ENCODE results near the gene RRP12.

Gene RRP12

DNA sequence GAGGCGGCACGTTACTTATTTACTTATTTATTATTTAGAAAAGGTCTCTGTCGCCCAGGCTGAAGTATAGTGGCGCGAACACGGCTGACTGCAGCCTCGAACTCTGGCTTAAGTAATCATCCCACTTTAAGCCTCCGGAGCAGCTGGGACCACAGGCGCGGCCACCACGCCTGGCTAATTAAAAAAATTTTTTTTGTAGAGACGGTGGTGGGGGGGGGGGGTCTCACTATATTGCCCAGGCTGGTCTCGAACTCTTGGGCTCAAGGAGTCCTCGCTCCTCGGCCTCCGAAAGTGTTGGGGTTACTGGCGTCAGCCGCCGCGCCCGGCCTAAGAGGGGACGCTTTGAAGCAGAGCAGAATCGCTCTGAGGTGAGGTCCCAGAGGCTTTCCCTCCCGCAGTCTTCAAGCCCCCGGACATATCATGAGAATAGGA is 65.9 kb downstream of the RRP12 start:
- DNase-seq (ENCODE audit: low spot score) = no peak

DNA sequence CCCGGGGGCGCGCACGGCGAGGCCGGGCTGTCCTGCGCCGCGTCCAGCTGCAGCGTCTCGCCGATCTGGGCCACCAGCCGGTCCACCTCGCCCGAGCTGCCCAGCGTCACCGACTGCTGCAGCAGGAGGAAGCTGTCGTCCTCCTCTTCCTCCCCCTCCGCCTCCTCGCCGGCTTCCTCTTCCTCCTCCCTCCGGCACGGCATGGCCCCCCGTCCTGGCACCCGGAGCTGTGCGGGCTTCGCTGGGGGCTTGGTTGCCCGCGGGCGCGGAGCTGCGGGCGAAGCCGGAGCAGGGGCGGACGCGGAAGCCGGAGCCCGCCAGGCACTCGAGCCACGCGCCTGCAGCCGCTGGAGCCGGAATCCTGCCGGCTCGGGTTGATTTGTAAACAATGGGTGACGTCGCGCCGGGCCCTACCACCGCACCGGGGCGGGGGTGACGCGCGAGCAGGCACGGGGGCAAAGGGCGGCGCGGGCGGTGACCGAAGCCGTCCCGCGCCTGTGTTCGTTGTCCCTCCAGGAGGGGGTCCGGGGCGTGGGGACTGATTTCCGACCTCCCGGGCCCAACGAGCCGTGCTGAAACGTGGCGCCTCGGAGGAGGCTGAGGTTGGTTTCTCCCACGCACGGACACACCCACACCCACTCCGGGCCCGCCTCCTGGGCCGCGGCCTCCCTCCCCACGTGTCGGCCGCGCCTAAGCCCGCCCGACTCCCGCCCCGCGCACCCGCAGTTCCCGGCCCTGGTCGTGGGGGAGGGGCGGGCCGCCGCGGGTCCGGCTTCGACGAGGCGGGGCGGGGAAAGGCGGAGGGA is 66.6 kb downstream of the RRP12 start, which contains the start of gene FRAT2:
TSS of gene FRAT2 (minus strand) at position 360 of the 806 bp plus-strand sequence. CDS start at position 203, 157 bp downstream.
- DNase-seq (ENCODE audit: low spot score) = peak; percentile 94

DNA sequence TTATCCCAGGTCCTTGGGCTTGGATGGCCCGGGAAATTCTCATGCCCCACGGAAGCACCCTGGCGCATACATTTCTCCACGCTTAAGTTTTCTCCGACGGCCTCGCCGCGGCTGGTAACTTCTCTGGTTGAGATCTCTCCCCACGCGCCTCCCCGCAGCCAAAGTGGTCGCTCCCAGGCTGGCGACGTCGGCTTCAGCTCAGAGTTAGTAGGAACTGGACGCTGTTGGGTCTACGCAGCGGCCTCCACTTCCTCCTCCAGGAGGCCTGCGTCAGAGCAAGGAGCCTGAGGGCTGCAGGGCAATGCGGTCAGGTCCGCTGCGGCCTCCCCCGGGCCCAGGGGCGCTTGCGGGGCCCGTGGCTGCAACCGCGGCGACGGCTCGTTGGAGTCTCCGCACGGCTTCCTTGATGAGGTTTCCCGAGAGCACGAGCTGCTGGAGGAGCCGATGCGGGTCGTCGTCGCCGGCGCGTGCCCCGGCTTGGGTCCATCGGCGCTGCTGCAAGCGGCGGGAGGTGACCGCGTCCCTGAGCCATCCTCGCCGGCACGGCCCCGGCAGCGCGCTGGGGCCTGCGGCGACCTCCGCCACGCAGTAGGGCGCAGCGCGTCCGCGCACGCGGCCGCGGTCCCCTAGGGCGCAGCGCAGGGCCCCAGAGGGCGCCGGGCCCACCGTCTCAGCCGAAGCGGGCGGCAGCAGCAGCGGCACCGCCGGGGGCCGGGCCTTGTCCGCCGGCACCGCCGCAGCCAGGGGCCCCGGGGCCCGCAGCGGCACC is 67.4 kb downstream of the RRP12 start:
- DNase-seq (ENCODE audit: low spot score) = peak; percentile 46

DNA sequence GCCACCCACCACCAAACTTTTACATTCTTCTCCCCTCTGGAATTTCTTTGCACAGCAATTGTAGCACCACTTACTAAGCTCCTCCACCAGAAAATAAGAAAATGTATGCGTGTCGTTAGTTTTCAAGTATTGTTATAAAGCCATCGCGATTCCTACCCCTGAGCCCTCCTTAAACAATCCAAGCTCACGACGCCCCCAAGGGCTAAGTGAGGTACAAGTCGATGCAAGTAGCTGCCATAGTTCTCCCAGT is 67.9 kb downstream of the RRP12 start:
- DNase-seq (ENCODE audit: low spot score) = no peak

DNA sequence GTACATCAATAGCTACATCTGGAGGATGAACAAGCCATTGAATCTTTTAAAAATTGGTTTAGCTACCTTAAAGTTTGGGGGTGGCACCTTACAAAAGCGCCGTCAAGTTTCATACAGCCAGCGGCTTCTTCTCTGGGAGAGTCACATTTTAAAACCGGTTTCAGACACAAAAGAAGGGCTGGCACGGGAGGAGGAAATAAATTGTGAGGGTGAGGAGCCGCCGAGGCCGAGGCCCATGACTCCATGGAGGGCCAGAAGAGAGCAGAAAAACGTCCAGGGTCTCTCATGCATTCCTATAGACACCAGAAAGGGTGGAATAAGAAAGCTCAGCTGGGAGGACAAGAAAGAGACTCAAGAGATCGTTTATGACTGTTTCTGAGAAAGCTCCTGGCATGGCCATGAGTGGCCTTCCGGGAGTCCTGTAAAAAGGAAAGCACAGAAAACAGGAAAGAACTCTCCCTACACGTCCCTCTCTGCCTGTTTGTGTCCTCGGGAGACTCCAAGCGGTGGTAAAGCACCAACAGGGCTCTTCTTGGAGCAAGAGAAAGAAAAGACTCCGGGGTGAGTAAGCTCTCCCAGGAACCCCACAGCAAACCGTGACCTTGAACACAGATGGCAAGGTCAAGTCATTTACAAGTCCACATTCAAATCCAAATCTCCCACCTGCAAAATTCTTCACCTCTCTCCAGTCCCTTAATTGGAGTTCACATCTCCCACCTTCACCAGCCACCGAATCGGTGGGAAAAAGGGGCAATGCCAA is 68.4 kb downstream of the RRP12 start:
- no peak for DNase-seq (ENCODE audit: low spot score)

DNA sequence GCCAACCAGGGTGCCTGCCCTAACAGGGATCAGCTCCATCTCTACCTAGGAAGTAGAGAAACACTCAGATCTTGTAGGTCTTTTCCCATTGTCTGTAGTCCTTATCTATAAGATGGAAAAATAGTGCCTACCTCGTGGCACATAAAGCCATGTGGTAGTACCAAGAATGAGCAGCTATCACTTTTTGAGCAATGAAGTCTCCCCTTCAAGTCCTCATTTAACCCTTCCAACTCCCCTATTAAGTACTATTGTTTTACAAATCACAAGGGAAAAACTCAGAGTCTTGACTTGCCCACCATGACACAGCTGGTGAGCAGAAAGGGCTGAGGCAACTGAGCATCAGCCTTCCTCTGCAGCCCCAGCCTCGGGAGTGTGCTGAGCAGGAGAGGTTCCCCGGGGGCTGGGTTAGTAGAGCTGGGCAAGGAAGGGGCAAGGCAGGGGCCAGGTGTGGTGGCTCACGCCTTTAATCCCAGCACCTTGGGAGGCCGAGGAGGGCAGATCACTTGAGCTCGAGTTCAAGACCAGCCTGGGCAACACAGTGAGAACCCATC is 69.9 kb downstream of the RRP12 start:
- DNase-seq (ENCODE audit: low spot score) = no peak

DNA sequence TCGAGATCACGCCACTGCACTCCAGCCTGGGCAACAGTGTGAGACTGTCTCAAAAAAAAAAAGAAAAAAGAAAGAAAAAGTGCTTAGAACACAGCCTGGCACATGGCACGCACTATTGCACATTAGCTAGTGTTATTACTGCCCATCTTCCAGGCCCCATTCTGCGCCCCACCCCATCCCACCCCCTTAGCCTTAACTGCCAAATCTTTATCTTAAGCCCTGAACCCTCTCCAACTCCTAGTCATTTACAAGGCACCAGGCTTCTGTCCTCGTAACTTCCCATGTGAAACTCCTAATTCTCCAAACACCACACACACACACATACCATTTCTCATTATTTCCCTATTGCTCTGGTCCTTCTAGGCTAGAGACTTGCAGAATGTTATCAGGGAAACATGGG is 71.4 kb downstream of the RRP12 start:
- DNase-seq (ENCODE audit: low spot score) = no peak

DNA sequence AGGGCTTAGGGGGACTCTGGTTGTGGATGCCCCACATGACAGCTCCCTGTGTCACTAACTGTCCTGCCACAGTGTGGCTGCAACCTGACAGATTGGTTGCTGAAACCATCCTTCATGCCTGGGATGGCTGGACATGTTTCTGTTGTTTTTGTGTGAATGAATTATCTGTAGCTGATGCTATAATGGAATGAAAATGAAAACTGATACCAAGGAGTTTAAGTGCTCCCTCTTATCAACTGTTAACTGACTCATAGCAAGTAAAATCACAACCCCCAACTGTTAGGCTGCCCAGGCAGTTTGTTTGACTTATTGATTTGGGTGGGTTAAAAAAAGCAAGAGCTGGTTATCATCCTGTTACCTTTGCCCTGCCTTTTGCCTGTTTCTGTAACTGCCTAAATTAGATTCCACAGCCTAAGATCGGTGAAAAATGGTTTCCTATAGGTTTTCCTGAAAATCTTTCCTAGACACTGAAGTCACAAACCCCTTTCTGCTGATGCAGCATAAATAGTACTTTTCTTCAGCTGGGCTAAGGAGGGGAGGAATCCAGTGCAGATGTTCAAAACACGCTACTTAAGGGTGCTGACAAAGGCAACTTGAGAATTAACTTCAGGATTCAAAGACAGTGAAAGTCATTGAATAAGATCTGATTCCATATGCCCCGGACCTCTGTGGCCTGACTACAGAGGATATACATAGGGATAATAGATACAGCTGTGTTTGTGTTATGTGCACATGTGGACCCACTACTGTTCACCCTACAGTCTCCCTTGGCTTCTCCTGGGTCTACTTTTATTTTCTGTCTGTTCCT is 72.3 kb downstream of the RRP12 start:
- no peak for DNase-seq (ENCODE audit: low spot score)

DNA sequence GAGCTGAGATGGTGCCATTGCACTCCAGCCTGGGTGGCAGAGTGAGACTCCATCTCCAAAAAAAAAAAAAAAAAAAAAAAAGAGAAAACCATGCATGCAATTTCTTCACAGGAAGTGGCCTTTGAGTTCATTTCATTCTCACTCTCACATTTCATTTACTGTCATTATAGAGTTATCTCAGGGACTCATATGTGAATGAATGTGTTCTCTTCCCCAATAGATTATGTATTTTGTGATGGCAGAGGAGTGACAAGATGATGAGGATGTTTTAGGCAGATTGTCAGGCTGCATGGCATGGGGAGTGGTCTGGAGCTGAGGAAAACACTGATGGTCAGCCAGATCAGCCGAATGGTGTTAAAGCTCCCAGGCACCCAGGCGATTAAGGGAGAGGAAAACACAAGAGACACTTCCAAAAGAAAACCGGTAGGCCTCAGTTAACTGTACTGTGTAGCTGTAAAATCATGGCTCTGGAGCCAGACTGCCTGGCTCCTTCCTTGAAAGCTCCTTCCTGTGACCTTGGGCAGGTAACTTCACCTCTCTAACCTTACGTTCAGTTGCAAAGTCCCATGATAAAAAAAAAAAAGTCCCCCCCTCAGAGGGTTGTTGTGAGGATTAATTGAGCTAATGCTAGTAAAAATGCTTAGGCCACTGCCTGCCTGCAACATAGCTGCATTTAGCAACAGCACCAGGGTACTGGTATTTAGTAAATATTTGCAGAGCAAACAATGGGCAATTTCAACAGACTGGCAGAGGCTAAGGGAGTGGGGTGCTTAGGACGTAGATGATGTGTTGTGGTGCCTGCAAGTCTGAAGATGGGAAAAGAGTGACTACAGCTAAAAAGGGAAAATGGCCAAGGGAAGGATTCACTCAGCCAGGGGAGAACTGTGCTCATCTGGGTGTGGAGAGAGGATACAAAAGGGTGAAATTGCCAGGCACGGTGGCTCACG is 73.5 kb downstream of the RRP12 start:
- DNase-seq (ENCODE audit: low spot score) = no peak

DNA sequence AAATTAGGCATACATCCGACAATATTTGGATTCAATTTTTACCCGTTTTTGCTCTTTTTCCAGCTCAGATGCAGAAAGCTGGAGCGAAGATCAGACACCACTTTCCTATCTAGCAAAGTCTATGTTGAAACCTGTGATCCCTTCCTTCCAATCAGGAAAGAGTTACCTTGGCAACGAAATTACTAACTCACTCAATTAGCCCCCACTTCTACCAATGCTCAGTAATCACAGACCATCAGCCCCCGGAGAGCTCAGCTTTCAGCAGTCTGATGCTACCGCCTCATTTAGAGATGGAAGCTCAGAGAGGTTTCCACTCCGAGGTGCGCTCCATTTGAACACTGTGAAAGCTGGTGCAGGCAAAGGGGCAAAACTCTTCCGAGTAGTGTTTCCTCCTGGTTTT is 75.4 kb downstream of the RRP12 start:
- no peak for DNase-seq (ENCODE audit: low spot score)

DNA sequence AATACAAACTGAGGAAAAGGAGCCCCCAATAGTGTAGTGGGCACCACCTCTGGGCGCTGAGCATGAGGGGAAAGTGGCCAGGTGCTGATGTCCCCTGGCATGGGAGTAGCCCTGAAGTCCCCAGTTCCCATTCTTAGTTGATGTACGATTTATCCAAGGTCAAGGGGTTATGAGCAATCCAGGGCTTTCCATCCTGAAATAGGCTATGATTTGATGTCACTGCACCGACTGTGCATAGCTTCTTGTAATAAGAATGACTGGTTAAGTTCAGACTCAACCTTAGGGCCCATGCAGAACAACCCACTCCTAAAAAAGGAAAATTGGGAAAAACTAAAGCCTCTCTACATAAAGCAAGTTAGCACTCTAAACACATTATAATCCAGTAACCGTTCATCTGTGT is 77.6 kb downstream of the RRP12 start:
- DNase-seq (ENCODE audit: low spot score) = no peak

DNA sequence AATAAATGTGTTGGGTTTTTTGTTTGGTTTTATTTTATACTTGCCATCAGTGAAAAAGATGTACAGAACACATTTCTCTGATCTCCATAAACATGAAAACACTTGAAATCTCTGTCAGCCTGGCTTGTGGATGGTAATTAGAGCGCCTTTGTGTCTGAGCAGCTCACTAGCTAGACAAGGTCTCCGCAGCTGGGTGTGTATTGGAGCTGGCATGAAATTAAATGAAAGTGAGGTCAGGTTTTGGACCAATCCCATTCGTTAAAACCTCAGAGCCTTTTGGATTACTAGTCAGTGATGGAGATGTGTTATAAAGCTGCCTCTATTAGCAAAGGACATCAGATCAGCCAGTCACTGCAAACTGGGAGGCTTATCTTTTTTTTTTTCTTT is 79.3 kb downstream of the RRP12 start:
- DNase-seq (ENCODE audit: low spot score) = no peak

DNA sequence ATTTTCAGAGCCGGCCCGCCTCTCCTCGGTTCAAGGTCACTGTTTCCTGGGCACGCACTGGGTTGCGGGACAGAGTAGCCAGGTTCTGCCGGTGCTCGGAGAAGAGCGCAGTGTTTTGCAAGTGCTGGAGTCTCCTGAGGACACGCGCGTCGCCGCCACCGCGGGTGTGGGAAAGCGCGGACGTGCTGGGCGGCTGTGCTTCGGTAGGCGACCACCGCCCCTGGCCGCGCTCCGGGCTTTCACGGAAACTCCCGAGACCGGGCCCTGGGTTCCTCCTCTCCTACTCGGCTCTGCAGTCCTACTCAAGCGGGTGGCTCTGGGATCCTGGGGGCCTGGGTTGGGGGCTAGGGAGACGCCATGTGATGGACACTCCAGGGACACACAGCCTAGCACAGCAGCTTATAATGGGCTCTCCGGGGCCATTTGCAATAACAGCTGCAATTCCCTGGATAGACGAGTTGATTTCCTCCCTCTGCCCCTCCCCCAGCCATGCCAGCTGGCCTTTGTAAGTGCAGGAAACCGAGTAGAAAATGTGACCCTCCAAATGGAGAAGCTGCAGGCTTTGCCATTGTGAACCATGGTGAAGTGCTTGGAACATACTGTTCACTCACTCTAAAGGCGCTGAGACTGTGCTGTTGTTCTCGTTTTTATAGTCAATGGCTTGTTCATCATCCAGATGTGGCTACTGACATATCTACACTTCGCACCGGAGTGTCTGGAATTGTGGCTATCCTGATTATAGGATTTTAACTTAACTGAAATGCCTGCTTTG is 79.9 kb downstream of the RRP12 start:
- no peak for DNase-seq (ENCODE audit: low spot score)

DNA sequence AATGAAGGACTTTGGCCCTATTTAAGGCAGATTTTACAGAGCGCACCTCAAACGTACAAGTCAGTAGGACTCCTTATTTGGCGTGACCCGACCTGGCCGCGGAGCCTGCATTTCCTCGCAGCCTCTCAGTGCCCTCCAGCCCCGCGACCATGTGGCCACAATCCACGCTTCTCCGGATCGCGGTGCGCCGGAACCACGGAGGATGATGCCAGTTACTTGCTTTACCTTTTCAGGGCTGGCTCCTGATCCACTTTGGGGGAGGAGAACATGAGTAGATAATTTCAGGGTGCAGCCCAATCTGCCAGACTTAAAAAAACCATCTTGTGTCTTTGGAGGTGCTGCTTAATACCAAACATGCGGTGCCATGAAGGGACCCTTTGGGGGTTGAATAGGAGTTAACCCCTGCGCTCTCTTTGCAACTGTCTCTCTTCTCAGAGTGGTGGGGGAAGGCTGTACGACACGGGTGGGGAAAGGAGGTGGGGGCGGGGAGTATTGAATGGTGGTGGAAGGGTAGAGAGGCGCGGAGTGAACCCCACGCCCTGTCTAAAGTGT is 80.6 kb downstream of the RRP12 start:
- DNase-seq (ENCODE audit: low spot score) = no peak

DNA sequence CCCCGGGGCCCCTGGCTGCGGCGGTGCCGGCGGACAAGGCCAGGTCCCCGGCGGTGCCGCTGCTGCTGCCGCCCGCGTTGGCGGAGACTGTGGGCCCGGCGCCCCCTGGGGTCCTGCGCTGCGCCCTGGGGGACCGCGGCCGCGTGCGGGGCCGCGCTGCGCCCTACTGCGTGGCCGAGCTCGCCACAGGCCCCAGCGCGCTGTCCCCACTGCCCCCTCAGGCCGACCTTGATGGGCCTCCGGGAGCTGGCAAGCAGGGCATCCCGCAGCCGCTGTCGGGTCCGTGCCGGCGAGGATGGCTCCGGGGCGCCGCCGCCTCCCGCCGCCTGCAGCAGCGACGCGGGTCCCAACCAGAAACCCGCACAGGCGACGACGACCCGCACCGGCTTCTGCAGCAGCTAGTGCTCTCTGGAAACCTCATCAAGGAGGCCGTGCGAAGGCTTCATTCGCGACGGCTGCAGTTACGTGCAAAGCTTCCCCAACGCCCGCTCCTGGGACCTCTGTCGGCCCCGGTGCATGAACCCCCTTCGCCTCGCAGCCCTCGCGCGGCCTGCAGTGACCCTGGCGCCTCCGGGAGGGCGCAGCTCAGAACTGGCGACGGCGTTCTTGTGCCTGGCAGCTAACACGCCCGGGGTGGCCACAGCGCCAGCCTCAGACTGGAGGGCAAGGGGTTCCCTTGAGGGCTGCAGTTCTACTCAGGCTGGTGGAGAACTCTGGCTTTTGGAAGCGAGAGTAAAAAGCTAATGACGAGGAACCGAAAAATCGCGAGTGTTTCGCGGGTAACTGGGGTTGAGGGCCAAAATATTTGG is 81.3 kb downstream of the RRP12 start:
- DNase-seq (ENCODE audit: low spot score) = peak; percentile 68

DNA sequence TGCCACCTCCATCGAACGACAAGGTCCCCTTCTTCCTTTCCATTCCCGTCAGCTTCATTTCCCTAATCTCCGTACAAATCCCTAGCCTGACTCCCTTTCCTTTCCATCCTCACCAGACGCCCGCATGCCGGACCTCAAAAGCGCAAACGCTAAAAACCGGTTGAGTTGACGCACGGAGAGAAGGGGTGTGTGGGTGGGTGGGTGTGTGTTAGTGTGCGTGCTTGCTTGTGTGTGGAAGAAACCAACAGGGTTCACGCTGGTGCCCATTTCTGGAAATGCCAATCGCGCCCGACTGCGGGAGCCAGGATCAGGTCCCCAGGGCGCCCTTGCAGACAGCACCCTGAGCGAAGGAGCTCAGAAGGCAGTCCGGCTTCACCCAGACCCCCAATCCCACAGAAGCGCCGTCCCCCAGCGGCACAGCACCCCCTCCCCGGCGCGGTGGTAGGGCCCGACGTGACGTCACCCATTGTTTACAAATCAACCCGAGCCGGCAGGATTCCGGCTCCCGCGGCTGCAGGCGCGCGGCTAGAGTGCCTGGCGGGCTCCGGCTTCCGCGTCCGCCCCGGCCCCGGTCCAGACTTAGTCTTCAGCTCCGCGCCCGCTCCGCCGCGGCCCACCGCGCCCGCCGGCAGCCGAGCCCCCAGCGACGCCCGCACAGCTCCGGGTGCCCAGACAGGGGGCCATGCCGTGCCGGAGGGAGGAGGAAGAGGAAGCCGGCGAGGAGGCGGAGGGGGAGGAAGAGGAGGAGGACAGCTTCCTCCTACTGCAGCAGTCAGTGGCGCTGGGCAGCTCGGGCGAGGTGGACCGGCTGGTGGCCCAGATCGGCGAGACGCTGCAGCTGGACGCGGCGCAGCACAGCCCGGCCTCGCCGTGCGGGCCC is 82.1 kb downstream of the RRP12 start, which contains the start of gene FRAT1:
TSS of gene FRAT1 (plus strand) at position 500 of the 880 bp plus-strand sequence. CDS start at position 683, 183 bp downstream.
- peak; percentile 78 for DNase-seq (ENCODE audit: low spot score)

DNA sequence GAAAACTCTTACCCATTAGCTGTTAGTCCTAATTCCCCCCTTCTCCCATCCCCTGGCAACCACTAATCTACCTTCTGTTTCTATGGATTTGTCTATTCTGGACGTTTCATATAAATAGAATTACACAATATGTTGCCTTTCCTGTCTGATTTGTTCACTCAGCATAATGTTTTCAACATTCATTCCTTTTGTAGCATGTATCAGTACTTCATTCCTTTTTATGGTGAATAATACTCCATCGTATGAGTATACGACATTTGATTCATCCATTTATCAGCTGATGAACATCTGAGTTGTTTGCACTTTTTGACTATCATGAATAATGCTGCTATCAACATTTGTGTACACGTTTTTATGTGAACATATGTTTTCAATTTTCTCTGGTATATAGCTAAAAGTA is 86.5 kb downstream of the RRP12 start:
- no peak for DNase-seq (ENCODE audit: low spot score)

Data from germinal center (tissue), 1 donor.